ENCODE results near the gene GLIPR2. TPM values are rescaled to one million over a fixed set of nuclear protein-coding genes. Genes with fewer than 3 reads are reported as not detected.

GLIPR2 gene
- total and polyA plus RNA-seq, 2 experiments from 2014 or later, result 5.1 to 5.7 TPM

DNA sequence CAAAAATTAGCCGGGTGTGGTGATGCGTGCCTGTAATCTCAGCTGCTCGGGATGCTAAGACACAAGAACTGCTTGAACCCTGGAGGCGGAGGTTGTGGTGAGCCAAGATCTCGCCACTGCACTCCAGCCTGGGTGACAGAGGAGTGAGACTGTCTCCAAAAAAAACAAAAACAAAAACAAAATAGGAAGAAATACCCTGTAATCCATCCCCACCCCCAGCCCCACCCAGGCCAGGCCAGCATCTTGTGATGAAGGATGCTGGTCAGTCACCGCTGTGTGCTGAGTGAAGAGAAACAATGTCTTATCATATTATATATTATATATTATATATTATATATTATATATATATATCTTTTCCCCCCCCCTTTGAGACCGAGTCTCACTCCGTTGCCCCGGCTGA lies 17.2 kb downstream of the GLIPR2 start (continued):
- TF ChIP-seq, protein P1, sequence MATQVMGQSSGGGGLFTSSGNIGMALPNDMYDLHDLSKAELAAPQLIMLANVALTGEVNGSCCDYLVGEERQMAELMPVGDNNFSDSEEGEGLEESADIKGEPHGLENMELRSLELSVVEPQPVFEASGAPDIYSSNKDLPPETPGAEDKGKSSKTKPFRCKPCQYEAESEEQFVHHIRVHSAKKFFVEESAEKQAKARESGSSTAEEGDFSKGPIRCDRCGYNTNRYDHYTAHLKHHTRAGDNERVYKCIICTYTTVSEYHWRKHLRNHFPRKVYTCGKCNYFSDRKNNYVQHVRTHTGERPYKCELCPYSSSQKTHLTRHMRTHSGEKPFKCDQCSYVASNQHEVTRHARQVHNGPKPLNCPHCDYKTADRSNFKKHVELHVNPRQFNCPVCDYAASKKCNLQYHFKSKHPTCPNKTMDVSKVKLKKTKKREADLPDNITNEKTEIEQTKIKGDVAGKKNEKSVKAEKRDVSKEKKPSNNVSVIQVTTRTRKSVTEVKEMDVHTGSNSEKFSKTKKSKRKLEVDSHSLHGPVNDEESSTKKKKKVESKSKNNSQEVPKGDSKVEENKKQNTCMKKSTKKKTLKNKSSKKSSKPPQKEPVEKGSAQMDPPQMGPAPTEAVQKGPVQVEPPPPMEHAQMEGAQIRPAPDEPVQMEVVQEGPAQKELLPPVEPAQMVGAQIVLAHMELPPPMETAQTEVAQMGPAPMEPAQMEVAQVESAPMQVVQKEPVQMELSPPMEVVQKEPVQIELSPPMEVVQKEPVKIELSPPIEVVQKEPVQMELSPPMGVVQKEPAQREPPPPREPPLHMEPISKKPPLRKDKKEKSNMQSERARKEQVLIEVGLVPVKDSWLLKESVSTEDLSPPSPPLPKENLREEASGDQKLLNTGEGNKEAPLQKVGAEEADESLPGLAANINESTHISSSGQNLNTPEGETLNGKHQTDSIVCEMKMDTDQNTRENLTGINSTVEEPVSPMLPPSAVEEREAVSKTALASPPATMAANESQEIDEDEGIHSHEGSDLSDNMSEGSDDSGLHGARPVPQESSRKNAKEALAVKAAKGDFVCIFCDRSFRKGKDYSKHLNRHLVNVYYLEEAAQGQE (IDR thresholded peaks at IDR 0.05; ENCODE audit: unreplicated experiment), result no peak
- TF ChIP-seq JUNB (IDR thresholded peaks at IDR 0.05; ENCODE audit: unreplicated experiment) (no peak), CREB1 (CRISPR knock-in tag; IDR thresholded peaks at IDR 0.05; ENCODE audit: low read depth) (no peak), EZH2phosphoT487 (IDR thresholded peaks at IDR 0.05; ENCODE audit: unreplicated experiment) (no peak), EZH2 (IDR thresholded peaks at IDR 0.05; ENCODE audit: low read depth, unreplicated experiment) (no peak), POLR2AphosphoS5 (IDR thresholded peaks at IDR 0.05; ENCODE audit: low read depth) (no peak), NANOG (IDR thresholded peaks at IDR 0.05; ENCODE audit: borderline replicate concordance) (no peak), STAT1 (IDR thresholded peaks at IDR 0.05; ENCODE audit: unreplicated experiment) (no peak)
- TF ChIP-seq, protein P2, sequence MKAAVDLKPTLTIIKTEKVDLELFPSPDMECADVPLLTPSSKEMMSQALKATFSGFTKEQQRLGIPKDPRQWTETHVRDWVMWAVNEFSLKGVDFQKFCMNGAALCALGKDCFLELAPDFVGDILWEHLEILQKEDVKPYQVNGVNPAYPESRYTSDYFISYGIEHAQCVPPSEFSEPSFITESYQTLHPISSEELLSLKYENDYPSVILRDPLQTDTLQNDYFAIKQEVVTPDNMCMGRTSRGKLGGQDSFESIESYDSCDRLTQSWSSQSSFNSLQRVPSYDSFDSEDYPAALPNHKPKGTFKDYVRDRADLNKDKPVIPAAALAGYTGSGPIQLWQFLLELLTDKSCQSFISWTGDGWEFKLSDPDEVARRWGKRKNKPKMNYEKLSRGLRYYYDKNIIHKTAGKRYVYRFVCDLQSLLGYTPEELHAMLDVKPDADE (IDR thresholded peaks at IDR 0.05), result no peak
- TF ChIP-seq, protein P3, sequence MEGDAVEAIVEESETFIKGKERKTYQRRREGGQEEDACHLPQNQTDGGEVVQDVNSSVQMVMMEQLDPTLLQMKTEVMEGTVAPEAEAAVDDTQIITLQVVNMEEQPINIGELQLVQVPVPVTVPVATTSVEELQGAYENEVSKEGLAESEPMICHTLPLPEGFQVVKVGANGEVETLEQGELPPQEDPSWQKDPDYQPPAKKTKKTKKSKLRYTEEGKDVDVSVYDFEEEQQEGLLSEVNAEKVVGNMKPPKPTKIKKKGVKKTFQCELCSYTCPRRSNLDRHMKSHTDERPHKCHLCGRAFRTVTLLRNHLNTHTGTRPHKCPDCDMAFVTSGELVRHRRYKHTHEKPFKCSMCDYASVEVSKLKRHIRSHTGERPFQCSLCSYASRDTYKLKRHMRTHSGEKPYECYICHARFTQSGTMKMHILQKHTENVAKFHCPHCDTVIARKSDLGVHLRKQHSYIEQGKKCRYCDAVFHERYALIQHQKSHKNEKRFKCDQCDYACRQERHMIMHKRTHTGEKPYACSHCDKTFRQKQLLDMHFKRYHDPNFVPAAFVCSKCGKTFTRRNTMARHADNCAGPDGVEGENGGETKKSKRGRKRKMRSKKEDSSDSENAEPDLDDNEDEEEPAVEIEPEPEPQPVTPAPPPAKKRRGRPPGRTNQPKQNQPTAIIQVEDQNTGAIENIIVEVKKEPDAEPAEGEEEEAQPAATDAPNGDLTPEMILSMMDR (conservative IDR thresholded peaks at IDR 0.05; ENCODE audit: low read depth in 2 of 2), result no peak

DNA sequence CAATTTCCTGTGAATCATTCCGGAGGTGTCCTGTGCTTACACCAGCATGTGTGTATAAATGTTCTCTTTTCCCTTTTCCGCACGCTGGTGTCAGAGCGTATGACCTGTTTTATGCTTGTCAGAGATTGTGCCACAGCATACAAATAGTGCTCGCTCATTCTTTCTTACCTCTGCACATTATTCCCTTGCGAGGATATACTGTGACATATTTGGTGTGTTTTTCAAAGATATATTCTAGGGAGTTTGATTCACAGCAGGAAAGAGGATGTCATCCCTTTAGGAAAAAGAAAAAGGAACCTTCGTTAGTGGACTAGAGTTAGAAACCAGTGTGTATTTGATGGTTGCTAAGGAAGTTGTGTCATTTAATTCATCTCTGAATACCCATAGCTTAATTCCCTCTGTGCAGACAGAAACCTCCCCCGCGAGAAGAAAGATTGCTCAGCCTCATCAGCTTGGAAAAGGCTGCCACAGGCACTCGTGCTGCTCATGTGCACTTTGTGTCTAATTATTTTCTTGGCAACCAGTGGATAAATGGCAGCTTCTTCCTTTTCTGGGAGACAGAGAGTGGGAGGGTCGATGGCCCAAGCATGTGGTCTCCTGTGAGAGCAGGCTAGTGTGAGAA lies 17.9 kb downstream of the GLIPR2 start:
- 0 out of 2 replicates have a peak overlapping the region, but pooled peaks have one; percentile 40 for H3K27ac ChIP-seq (ENCODE audit: low read depth)
- H3F3A ChIP-seq (replicated peaks; ENCODE audit: low read depth), result no peaks in the 10 kb centered on the region
- no peaks in the 10 kb centered on the region for H3K27me3 ChIP-seq (ENCODE audit: insufficient read depth)
- ATAC-seq (no peak; the same call in 2 of the 3 replicates), DNase-seq (ENCODE audit: low spot score) (no peak)
- peaks cover 25% of the 10 kb centered on the region for H3K36me3 Mint-ChIP-seq (ENCODE audit: low read depth)
- H3K27ac Mint-ChIP-seq, result no peak overlapping the region
- no peak overlapping the region for H2AFZ ChIP-seq
- no peak overlapping the region for H3K4me3 ChIP-seq
- H3K4me1 Mint-ChIP-seq, result peaks cover 6% of the 10 kb centered on the region
- no peaks in the 10 kb centered on the region; the same call in 1 of the 2 replicates for H3K9me2 ChIP-seq (ENCODE audit: insufficient read depth)
- no peaks in the 10 kb centered on the region for H4K20me1 ChIP-seq (replicated peaks; ENCODE audit: insufficient read depth)
- H3K4me2 ChIP-seq, result no peak overlapping the region
- H3K4me1 ChIP-seq (ENCODE audit: insufficient read depth), result no peaks in the 10 kb centered on the region
- no peak overlapping the region for H3K4me3 Mint-ChIP-seq
- peaks cover 13% of the 10 kb centered on the region for H3K27me3 Mint-ChIP-seq (ENCODE audit: insufficient read depth, low read depth, poor library complexity)
- no peaks in the 10 kb centered on the region for H3K36me3 ChIP-seq (ENCODE audit: insufficient read depth)
- H3K9me3 Mint-ChIP-seq, result peaks cover 28% of the 10 kb centered on the region
- H3K79me2 ChIP-seq (replicated peaks; ENCODE audit: insufficient read depth), result no peaks in the 10 kb centered on the region
- no peak for TF ChIP-seq ZNF331 (CRISPR knock-in tag; IDR thresholded peaks at IDR 0.05; ENCODE audit: low read depth)
- TF ChIP-seq, protein P3 (conservative IDR thresholded peaks at IDR 0.05; ENCODE audit: low read depth in 2 of 2), result no peak
- TF ChIP-seq, protein P1 (IDR thresholded peaks at IDR 0.05; ENCODE audit: unreplicated experiment), result no peak

All from GM23338 (cell line).